DMS153 (cell line): ENCODE results near the gene RPL35.

Source experiments
- DNase-seq: peaks from one replicate; lab custom pipeline; 2025; lab: John Stamatoyannopoulos, UW

Gene RPL35

DNA sequence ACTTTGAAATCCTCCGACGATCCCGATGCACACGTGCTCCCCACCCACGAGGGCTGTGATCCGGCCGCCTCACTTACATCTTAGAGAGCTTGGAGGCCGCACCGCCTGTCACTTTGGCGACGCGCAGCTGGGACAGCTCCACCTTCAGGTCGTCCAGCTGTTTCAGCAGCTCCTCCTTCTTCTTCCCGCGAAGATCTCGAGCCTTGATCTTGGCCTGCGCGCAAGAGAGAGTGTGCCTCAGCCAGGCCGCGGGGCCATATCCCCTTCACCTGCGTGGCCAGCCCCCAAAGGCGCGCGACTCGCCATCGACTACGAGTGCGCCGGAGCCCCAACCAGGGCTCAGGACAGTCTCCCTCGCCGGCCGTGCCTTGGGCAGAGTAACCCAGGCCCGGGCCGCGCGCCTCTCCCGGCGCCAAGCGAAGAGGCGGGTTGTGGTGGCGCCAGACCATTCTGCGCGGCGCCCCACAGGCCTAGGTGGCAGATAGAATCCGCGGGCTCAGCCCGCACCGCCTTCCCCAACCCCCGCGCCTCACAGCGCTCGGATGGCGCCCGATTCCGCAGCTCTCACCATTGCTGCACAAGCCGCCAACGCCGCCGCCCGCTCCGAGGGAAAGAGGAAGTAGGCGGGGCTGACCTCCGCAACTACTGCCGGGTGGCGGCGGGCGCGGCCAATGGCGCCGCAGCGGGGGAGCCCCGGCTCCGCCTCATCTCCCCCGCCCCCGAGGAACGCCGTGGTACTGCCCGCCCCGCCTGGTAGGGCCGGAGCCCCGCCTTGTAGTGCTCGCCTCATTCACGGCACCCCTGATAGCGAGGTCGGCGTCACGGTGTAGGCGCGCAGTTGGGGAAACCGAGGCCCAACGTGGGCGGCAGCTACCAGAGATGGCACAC, at the start of gene RPL35, which contains the start of gene ARPC5L:
TSS of gene RPL35 (minus strand) at position 616 of the 888 bp plus-strand sequence. CDS start at position 571, 45 bp downstream.
TSS of gene ARPC5L (plus strand) at position 789 of the 888 bp plus-strand sequence. CDS start 7,161 bp downstream, outside the sequence.
- peak; percentile 82 for DNase-seq

DNA sequence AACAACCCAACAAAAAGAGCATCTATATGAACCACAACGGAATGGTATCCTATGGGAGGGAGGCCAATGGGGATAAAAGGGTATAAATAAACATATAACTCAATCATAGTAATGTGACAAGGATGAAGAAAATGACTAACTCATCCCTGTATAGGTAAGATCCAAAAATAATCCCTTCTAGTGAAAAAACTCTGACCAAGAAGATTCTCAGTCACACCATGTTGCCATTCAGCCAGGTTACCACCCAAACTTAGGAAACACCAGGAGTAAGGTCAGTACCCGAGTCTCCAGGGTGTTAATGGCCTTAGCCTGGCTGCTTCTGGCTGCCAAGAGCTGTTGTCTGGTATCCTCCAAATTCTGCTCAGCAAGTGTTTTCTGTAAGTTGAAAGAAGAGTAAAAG, 46.3 kb upstream of the RPL35 start:
- no peak for DNase-seq

GRCh38 chr9:124906966-124907365, 45.2 kb upstream of the RPL35 start:
- no peak for DNase-seq

DNA sequence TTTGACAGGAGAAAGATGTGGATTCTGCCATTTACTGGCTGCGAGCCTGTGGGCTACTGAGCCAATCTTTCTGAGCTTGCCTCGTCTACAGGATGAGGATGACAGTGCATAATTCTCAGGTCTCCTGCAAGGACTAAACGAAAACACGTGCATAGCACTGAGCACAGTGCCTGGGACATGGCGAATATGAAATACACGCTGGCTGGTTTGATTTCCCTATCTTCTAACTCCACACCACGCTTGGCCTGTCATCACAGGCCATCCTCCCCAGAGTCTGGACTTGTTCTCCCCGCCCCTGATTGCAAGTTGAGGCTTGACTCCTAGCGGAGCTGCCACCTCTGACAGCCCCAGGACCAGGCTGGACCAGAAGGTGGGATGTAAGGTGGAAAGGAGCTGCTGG, 38.1 kb upstream of the RPL35 start:
- no peak for DNase-seq

- no peak for DNase-seq
Observed at GRCh38 chr9:124897570-124898460, 36.1 kb upstream of the RPL35 start.

- DNase-seq: no peak
Observed at GRCh38 chr9:124894741-124895170, 33.0 kb upstream of the RPL35 start.

DNA sequence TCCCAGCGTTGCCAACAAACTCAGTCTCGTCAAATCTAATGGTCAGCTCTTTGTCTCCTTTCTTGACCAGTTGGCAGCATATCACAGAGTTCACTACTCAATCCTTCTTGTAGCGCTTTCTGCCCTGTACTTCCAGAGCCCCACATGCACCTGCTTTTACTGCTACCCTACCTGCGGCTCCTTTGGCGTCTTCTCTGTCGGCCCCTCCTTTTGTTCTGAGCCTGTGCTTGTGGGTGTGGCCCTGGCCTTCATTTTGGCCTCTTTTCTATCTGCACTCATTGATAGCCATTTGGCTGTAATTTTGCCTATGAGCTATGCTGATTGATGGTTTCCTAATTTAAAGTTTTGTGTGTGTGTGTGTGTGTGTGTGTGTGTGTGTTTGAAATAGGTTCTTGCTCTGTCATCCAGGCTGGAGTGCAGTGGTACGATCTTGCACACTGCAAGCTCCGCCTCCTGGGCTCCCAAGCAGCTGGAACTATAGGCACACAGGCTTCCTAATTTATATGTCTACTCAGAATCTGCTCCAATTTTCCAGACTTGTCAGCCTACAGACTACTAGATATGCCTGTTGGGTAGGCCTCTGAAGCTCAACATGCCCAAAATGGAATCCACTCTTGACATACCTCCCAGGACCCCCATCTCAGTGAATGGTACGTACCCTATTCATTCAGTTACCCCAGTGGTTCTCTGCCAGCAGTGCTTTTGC, 32.4 kb upstream of the RPL35 start:
- no peak for DNase-seq

- no peak for DNase-seq
Observed at GRCh38 chr9:124890179-124890578, 28.4 kb upstream of the RPL35 start.

DNA sequence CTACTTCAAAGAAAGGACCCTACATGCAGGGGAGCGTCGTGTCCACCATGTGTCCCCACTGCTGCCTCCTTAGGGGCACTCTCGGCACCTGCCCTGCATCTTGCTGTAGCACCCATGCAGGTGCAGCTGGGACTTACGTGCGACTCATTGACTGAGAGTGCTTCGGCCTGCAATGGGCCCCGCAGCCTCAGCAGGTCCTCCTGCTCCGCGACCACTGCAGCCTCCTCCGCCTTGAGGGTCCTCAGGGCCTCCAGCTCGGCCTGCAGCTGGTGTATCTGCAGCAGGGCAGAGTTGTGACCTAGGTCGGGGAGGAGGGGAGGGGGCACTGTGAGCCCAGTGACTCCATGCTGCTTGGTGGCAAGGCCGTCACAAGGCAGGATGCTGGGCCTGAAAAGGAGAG, 27.2 kb upstream of the RPL35 start:
- DNase-seq: no peak

DNA sequence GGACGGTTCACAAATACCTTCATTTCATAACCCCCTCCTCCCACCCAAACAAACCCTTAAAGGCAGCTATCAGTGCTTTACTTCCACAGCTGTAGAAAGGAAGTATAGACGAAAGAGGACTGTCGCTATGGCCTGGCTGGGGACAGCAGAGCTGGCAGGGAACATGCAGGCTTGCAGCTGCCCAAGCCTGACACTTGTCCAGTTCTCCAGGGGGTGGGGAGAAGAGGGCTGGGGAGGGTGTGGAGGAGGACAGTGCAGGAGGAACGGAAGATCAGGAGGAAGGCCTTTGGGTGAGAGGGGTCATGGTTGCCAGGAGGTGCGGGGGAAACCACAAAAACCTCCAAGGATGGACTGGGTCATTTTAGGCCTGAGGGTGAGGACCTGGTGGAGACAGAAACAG, 26.1 kb upstream of the RPL35 start:
- no peak for DNase-seq

GRCh38 chr9:124886866-124887492, 25.2 kb upstream of the RPL35 start:
- no peak for DNase-seq

- no peak for DNase-seq
Observed at GRCh38 chr9:124886461-124886860, 24.7 kb upstream of the RPL35 start.

GRCh38 chr9:124885551-124885950, 23.8 kb upstream of the RPL35 start:
- no peak for DNase-seq

DNA sequence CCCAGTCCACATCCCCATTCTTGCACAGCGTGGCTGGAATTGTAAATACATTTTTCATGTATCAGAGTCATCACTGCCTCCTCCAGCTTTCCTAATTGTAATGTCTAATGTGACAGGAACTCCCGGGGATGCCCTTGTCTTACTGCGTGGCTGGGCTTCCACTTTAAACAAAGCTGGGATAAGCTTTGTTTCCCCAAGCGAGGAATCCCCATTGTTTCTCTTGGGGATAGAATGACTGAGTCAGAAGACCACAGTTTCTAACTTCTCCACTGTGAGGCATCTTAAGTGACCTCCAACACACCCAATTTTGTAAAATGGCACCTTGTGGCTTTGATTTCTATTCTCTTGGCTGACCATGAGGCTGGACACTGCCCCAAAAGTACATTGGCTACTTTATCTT, 22.6 kb upstream of the RPL35 start:
- no peak for DNase-seq

- no peak for DNase-seq
Observed at GRCh38 chr9:124882231-124882630, 20.5 kb upstream of the RPL35 start.

DNA sequence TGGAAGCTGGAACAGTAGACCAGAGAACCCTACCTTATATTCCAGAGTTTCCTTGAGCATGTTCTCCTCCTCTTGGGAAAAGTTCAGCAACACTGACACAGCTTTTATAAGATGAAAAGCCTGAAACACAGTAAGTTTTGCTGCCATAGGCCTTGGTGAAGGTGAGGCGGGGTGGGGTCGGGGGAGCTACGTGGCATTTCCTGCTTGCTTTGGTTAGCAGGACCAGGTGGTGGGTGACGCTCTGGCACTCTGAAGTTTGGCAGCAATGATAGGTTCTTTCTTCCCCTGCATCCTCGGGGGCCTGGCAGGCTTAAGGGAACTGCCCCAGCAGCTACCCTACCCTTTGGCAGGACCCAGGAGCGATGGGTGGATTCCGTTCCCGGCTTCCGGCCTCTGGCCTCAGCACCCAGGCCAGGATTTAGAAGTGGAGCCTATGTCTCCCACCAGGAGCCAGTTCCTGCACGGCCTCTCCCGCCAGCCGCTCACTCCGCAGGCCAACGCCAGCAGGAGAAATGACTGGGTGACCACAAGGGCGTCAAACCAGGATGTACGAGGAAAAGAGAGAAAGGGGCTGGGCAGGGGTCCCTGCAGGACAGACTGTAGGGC, 19.5 kb upstream of the RPL35 start:
- DNase-seq: no peak

DNA sequence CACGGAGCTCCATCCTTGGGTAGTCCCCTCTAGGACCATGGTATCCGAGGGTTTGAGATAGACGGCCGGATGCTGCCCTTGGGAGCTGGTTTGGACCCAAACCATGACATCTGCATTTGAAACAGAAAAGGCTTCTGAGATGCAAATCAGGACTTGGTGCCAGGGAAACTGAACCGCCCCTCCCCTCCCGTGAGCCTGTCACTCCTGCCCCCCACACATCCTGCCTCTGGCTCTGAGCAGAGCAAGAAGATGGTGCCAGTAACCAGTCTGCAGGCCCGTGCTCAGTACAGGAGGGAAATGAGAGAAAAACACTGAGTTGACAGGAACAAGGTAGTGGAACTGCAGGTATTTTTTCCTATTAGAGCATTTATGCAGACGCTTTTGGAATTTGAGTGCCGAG, 18.7 kb upstream of the RPL35 start:
- no peak for DNase-seq

DNA sequence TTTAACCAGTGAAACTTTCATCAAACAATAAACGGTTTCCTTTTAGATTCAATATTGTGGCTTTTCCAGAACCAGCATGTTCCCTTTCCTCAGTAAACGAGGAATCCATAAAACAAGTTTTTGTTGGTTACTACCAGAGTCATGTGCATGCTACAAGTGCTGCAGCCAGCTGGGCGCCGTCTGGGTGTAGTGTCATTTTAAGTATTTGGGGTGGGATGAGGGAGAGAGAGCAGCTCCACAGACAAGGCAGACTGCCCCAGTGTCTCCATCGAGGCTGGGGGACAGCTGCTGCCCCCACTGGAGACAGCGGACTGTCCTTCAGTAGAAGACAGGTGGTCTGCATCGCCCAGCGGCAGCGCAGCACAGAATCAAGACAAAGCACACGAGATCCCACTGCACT, 17.5 kb upstream of the RPL35 start:
- no peak for DNase-seq

DNA sequence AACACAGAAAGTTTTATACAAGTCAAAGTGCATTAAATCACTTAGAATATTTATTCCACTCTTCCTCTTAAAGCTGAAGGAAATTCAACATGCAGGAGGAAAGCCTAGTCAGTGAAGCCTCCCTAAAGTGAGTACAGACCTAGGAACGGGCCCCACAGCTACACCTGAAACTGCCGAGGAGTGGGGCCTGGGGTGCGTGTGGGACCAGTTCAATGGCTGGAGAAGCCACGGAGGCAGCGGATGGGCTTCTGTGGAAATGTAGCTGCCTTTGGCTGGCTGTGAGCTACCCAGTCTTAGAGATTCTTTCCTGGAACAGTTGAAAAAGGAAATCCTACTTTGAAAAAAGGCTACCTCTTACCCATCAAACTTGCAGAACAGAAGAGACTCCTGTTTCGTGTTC, 16.8 kb upstream of the RPL35 start:
- DNase-seq: no peak

GRCh38 chr9:124878021-124878420, 16.3 kb upstream of the RPL35 start:
- no peak for DNase-seq
